Prostate gland (tissue), 2 donors: ENCODE measurements around the gene DNAJC3. TPM values are rescaled to one million over a fixed set of nuclear protein-coding genes. Genes with fewer than 3 reads are reported as not detected.

Experiments used
- DNase-seq: peaks from one replicate; pipeline ENCODE4 v3.0.0-alpha.2; 2019; ENCODE audit warnings: low spot score
- H3K27ac ChIP-seq, 2 donors: fragments of 200-600 bp; sonication (generic); 2 replicates each; pipeline ENCODE4 v1.5.1; 2017 to 2019
- H3K27me3 ChIP-seq: fragments of 200-600 bp; sonication (generic); replicated peaks from 2 replicates; pipeline ENCODE4 v1.5.1; 2019; ENCODE audit not compliant: insufficient read depth
- H3K36me3 ChIP-seq, 2 donors: fragments of 200-600 bp; sonication (generic); 1 replicate in 1 of 2; 2 replicates in 1 of 2; pipeline versions ENCODE4 v1.5.1 to v1.8.1; 2017 to 2019
- H3K4me1 ChIP-seq: fragments of 200-600 bp; sonication (generic); replicated peaks from 2 replicates; pipeline ENCODE4 v1.5.1; 2019
- H3K4me3 ChIP-seq, 2 donors: fragments of 200-600 bp; sonication (generic); 2 replicates each; pipeline ENCODE4 v1.5.1; 2017 to 2019
- H3K9me3 ChIP-seq: fragments of 200-600 bp; sonication (generic); 2 replicates; pipeline ENCODE4 v1.5.1; 2017
- POLR2A ChIP-seq: fragments of 450-650 bp; IDR thresholded peaks from one replicate; pipeline ENCODE4 v1.6.1; 2016; ENCODE audit warnings: antibody characterized with exemption, mild to moderate bottlenecking
- POLR2AphosphoS5 ChIP-seq: sonication (generic); formaldehyde crosslinking; IDR thresholded peaks from one replicate; pipeline ENCODE4 v1.6.1; 2017; ENCODE audit warnings: antibody characterized with exemption
- WGBS: methylation state at CpG from one replicate; pipeline ENCODE4 v1.1.5; 2018; 5-methylcytosine and 5-hydroxymethylcytosine counted together
- intact Hi-C: fragments of 100-400 bp; cut with DNase I; formaldehyde crosslinking; loops from one replicate; pipeline ENCODE4 v1.14.2; 2022
- total RNA-seq, 2 donors: library from RNA; depleted of rRNA; stranded (reverse); fragments of >200 nt; gene quantifications; one replicate each; pipeline ENCODE4 v1.1.0, GENCODE V29; 2016
- TF ChIP-seq, protein P1 (sequence below), 4 experiments: fragments of 200-600 bp in 2 of 4; fragments of 450-650 bp in 2 of 4; sonication (generic) in 2 of 4; IDR thresholded peaks; 1 replicate in 3 of 4; 2 replicates in 1 of 4; pipeline ENCODE4 v1.5.1; 2016 to 2019; ENCODE audit warnings: antibody characterized with exemption in 4 of 4, mild to moderate bottlenecking in 2 of 4, moderate library complexity in 2 of 4

DNAJC3 gene
- total RNA-seq, 2 donors from 2014 or later: 44.7 to 106 TPM

GRCh38 chr13:95741584-95742563 lies 64.9 kb downstream of the DNAJC3 start:
- intact Hi-C loops: no loop called here
- WGBS: 93% methylated on average over 3 of the region's 4 CpGs
- no peak for DNase-seq
- H3K27ac ChIP-seq: no peak overlapping the region
- no peaks in the 10 kb centered on the region for H3K27me3 ChIP-seq
- no peaks in the 10 kb centered on the region for H3K4me1 ChIP-seq
- no peak overlapping the region for H3K4me3 ChIP-seq
- no peaks in the 10 kb centered on the region for H3K36me3 ChIP-seq
- TF ChIP-seq, protein P1, sequence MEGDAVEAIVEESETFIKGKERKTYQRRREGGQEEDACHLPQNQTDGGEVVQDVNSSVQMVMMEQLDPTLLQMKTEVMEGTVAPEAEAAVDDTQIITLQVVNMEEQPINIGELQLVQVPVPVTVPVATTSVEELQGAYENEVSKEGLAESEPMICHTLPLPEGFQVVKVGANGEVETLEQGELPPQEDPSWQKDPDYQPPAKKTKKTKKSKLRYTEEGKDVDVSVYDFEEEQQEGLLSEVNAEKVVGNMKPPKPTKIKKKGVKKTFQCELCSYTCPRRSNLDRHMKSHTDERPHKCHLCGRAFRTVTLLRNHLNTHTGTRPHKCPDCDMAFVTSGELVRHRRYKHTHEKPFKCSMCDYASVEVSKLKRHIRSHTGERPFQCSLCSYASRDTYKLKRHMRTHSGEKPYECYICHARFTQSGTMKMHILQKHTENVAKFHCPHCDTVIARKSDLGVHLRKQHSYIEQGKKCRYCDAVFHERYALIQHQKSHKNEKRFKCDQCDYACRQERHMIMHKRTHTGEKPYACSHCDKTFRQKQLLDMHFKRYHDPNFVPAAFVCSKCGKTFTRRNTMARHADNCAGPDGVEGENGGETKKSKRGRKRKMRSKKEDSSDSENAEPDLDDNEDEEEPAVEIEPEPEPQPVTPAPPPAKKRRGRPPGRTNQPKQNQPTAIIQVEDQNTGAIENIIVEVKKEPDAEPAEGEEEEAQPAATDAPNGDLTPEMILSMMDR (IDR thresholded peaks at IDR 0.05): no peak
- TF ChIP-seq POLR2A: no peak
- no peak for TF ChIP-seq POLR2AphosphoS5
- H3K9me3 ChIP-seq: no peaks in the 10 kb centered on the region

GRCh38 chr13:95743192-95743591 lies 66.3 kb downstream of the DNAJC3 start:
- no peak for DNase-seq
- 93% methylated on average over 3 of the region's 3 CpGs for WGBS
- TF ChIP-seq POLR2A (no peak), POLR2AphosphoS5 (no peak)
- TF ChIP-seq, protein P1 (IDR thresholded peaks at IDR 0.05): no peak
- no peaks in the 10 kb centered on the region for H3K27me3 ChIP-seq
- no peak overlapping the region for H3K4me3 ChIP-seq
- no peaks in the 10 kb centered on the region for H3K4me1 ChIP-seq
- H3K9me3 ChIP-seq: no peaks in the 10 kb centered on the region
- no peak overlapping the region for H3K27ac ChIP-seq
- no peaks in the 10 kb centered on the region for H3K36me3 ChIP-seq
- intact Hi-C loops: no loop called here

DNA sequence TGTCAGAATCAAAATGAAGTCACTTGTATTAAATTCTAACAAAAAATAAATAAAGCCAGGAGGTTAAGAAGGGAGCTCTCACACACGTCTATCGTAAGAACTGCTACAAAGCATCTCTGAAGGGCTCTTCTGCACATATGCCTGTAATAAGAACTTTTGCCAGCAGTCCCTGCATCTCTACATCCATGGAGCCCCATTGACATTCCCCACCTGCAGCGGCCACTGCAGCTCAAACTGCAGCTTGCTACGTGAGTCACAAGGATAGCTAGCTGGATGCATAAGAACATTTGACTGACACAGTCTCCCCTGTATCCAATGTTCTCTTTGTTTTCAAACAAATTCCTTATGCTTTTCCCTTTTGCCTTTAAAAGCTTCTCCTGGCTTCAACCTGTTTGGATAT lies 68.3 kb downstream of the DNAJC3 start:
- TF ChIP-seq, protein P1 (IDR thresholded peaks at IDR 0.05): no peak
- no peak overlapping the region for H3K27ac ChIP-seq
- no peaks in the 10 kb centered on the region for H3K4me1 ChIP-seq
- H3K27me3 ChIP-seq: no peaks in the 10 kb centered on the region
- WGBS: 84% methylated on average over 4 of the region's 4 CpGs
- no peak overlapping the region for H3K4me3 ChIP-seq
- intact Hi-C loops: no loop called here
- DNase-seq: no peak
- H3K36me3 ChIP-seq: no peaks in the 10 kb centered on the region
- H3K9me3 ChIP-seq: no peaks in the 10 kb centered on the region

GRCh38 chr13:95745752-95746151 lies 68.8 kb downstream of the DNAJC3 start:
- Histone ChIP-seq H3K9me3 (no peaks in the 10 kb centered on the region), H3K4me3 (no peak overlapping the region), H3K36me3 (no peaks in the 10 kb centered on the region), H3K27me3 (no peaks in the 10 kb centered on the region), H3K4me1 (no peaks in the 10 kb centered on the region), H3K27ac (no peak overlapping the region)
- WGBS: 81% methylated on average over 2 of the region's 2 CpGs
- DNase-seq: no peak
- TF ChIP-seq, protein P1 (IDR thresholded peaks at IDR 0.05): no peak
- TF ChIP-seq POLR2AphosphoS5: no peak
- no peak for TF ChIP-seq POLR2A
- intact Hi-C loops: no loop called here

DNA sequence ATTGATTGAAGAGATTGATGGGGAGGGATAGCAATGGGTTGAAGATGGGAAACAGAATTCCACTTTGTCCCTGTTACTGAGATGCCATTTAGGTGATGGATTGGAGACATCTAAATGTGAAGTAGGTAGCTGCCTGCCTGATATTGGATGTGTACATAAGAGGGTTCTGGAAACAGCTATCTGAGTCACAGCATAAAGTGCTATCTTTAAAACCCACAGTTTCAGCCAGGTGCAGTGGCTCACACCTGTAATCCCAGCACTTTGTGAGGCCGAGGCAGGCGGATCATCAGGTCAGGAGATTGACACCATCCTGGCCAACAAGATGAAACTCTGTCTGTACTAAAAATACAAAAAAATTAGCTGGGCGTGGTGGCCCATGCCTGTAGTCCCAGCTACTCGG lies 72.6 kb downstream of the DNAJC3 start:
- Histone ChIP-seq H3K4me3 (no peak overlapping the region), H3K27me3 (no peaks in the 10 kb centered on the region), H3K27ac (no peak overlapping the region), H3K9me3 (no peaks in the 10 kb centered on the region), H3K36me3 (no peaks in the 10 kb centered on the region), H3K4me1 (no peaks in the 10 kb centered on the region)
- intact Hi-C loops: no loop called here
- no peak for DNase-seq
- 95% methylated on average over 4 of the region's 4 CpGs for WGBS
- TF ChIP-seq POLR2AphosphoS5 (no peak), POLR2A (no peak)
- TF ChIP-seq, protein P1 (IDR thresholded peaks at IDR 0.05): no peak
